Activated naive CD4-positive, alpha-beta T cell treated with anti-CD3 and anti-CD28 coated beads, Interleukin-2, amount 50 U/mL, for 16 hours (primary cell): ENCODE data around the gene TMEM235.
"Not testable (repeated sequence)": the region's sequence is repeated elsewhere in the genome, so short reads cannot be mapped to it uniquely, and the experiment has no call there.

ENCODE experiments used
- DNase-seq: peaks from one replicate; pipeline ENCODE4 v3.0.0-alpha.2; 2020

Gene TMEM235

GRCh38 chr17:78238823-78239488 is 7.5 kb downstream of the TMEM235 start:
- DNase-seq: no peak

GRCh38 chr17:78239489-78239931 is 8.1 kb downstream of the TMEM235 start:
- DNase-seq: no peak

GRCh38 chr17:78240012-78240655 is 8.7 kb downstream of the TMEM235 start:
- no peak for DNase-seq

GRCh38 chr17:78240839-78241238 is 9.4 kb downstream of the TMEM235 start:
- DNase-seq: no peak

GRCh38 chr17:78241277-78242023 is 10.0 kb downstream of the TMEM235 start:
- no peak for DNase-seq

GRCh38 chr17:78242024-78242742 is 10.8 kb downstream of the TMEM235 start:
- no peak for DNase-seq

GRCh38 chr17:78247304-78247703 is 15.9 kb downstream of the TMEM235 start:
- DNase-seq: no peak

- no peak for DNase-seq
Observed at GRCh38 chr17:78248051-78248914, 16.9 kb downstream of the TMEM235 start.

- no peak for DNase-seq
Observed at GRCh38 chr17:78249074-78249817, 17.8 kb downstream of the TMEM235 start.

GRCh38 chr17:78249818-78250806 is 18.7 kb downstream of the TMEM235 start:
- no peak for DNase-seq

- DNase-seq: peak; percentile 86
Observed at GRCh38 chr17:78250891-78251772, 19.7 kb downstream of the TMEM235 start.

- DNase-seq: no peak
Observed at GRCh38 chr17:78251773-78252103, 20.3 kb downstream of the TMEM235 start.

- peak; percentile 40 for DNase-seq
Observed at GRCh38 chr17:78252111-78252634, 20.7 kb downstream of the TMEM235 start.

GRCh38 chr17:78252701-78253635 is 21.5 kb downstream of the TMEM235 start:
- no peak for DNase-seq

GRCh38 chr17:78253636-78253945 is 22.2 kb downstream of the TMEM235 start:
- DNase-seq: not testable (repeated sequence)

- DNase-seq: peak; percentile 85
Observed at GRCh38 chr17:78253946-78254672, 22.7 kb downstream of the TMEM235 start.

GRCh38 chr17:78255029-78255656 is 23.7 kb downstream of the TMEM235 start:
- no peak for DNase-seq
